Measurements from ENCODE around the gene SPPL2B. TPM values are rescaled to one million over a fixed set of nuclear protein-coding genes. Genes with fewer than 3 reads are reported as not detected.

The SPPL2B gene
- polyA plus RNA-seq, 1 of the 3 experiments (the other 2 are of a cell fraction) = 58.1 TPM

DNA sequence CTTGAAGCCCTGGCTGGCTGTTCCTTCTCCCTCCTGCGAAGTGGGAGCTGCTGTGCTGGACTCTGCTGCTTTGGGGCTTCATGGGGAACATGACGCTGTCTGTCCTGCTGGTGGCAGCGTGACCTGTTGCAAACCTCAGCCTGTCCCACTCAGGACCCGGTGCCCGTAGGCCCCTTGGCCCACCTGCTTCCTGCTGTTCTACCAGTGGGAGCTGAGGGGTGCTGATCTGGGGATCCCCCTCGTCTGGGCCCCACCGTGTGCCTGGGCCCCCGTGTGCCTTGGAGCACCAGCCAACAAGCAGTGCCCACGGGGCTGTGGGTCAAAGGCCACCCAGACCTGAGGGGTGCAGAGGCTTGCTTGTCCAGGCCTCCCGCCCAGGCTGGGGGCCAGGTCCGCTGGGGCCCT lies 5.3 kb downstream of the SPPL2B start:
- Histone ChIP-seq H3K79me2 (ENCODE audit: insufficient read depth) (peaks cover 71% of the 10 kb centered on the region), H3K9ac (no peak overlapping the region), H2AFZ (ENCODE audit: low read depth) (no peak overlapping the region), H3K4me1 (ENCODE audit: control insufficient read depth in 1 of 2, insufficient read depth in 2 of 2, low read depth in 1 of 2, low read length in 1 of 2) (peaks cover 6 to 10% of the 10 kb centered on the region in 2 experiments; a peak in 2 of 4 replicates), H3K4me3 (ENCODE audit: low read depth in 2 of 2, low read length in 1 of 2) (no peak overlapping the region), H3K9me2 (no peaks in the 10 kb centered on the region), H3F3A (replicated peaks; ENCODE audit: insufficient read depth) (peaks cover 18% of the 10 kb centered on the region), H3K36me3 (replicated peaks in 1 of 2; ENCODE audit: control insufficient read depth in 1 of 2, insufficient read depth in 2 of 2, low read length in 1 of 2) (no peaks in the 10 kb centered on the region), H3K27me3 (ENCODE audit: insufficient read depth) (no peaks in the 10 kb centered on the region), H3K4me2 (no peak overlapping the region), H3K27ac (ENCODE audit: low read depth in 2 of 2, low read length in 1 of 2) (no peak overlapping the region), H4K20me1 (ENCODE audit: insufficient read depth) (peaks cover 20% of the 10 kb centered on the region), H3K9me3 (no peaks in the 10 kb centered on the region)
- ChIA-PET CTCF (interaction anchor here (0.8 to 1.4 kb wide), 2 partner anchors 90 to 280 kb away, joined by 3 read pairs; no protein-coding TSS in a partner anchor), POLR2A (interaction anchor here (0.6 kb wide), 1 partner anchor 48 kb away, joined by 3 read pairs; no protein-coding TSS in a partner anchor)
- no peak for DNase-seq
- WGBS (ENCODE audit: low lambda C conversion rate) = 88% methylated on average over 5 of the region's 11 CpGs
- 0 out of 2 replicates have a peak, but pooled peaks have one; percentile 6 for TF ChIP-seq RAD21 (IDR thresholded peaks at IDR 0.05; ENCODE audit: low read length)
- TF ChIP-seq SMC3 (IDR thresholded peaks at IDR 0.05; ENCODE audit: low read depth, low read length) = peak; percentile 11; the same call in 1 of the 2 replicates
- TF ChIP-seq, protein P1, sequence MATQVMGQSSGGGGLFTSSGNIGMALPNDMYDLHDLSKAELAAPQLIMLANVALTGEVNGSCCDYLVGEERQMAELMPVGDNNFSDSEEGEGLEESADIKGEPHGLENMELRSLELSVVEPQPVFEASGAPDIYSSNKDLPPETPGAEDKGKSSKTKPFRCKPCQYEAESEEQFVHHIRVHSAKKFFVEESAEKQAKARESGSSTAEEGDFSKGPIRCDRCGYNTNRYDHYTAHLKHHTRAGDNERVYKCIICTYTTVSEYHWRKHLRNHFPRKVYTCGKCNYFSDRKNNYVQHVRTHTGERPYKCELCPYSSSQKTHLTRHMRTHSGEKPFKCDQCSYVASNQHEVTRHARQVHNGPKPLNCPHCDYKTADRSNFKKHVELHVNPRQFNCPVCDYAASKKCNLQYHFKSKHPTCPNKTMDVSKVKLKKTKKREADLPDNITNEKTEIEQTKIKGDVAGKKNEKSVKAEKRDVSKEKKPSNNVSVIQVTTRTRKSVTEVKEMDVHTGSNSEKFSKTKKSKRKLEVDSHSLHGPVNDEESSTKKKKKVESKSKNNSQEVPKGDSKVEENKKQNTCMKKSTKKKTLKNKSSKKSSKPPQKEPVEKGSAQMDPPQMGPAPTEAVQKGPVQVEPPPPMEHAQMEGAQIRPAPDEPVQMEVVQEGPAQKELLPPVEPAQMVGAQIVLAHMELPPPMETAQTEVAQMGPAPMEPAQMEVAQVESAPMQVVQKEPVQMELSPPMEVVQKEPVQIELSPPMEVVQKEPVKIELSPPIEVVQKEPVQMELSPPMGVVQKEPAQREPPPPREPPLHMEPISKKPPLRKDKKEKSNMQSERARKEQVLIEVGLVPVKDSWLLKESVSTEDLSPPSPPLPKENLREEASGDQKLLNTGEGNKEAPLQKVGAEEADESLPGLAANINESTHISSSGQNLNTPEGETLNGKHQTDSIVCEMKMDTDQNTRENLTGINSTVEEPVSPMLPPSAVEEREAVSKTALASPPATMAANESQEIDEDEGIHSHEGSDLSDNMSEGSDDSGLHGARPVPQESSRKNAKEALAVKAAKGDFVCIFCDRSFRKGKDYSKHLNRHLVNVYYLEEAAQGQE (IDR thresholded peaks at IDR 0.05; ENCODE audit: low read depth, low read length) = no peak

DNA sequence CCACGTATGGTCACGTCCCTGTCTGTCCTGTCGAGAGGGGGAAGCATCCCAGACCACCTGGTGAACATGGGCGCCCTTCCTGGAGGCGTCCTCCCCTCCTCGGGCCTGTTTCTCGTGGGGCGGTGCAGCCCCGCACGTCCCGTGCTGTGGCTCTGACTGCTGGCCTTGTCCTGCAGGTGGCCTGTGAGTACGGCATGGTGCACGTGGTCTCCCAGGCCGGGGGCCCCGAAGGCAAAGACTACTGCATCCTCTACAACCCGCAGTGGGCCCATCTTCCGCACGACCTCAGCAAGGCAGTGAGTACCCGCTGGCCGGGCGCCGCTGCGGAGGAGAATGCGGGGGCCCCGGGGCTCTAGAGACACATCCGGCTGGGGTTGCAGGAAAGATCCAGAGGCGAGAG lies 5.9 kb downstream of the SPPL2B start:
- Histone ChIP-seq H2AFZ (ENCODE audit: low read depth) (no peak overlapping the region), H3K9me2 (no peaks in the 10 kb centered on the region), H3K27ac (ENCODE audit: low read depth in 2 of 2, low read length in 1 of 2) (no peak overlapping the region), H3K9ac (no peak overlapping the region), H3F3A (replicated peaks; ENCODE audit: insufficient read depth) (peaks cover 18% of the 10 kb centered on the region), H3K79me2 (ENCODE audit: insufficient read depth) (peaks cover 64% of the 10 kb centered on the region), H3K36me3 (replicated peaks in 1 of 2; ENCODE audit: control insufficient read depth in 1 of 2, insufficient read depth in 2 of 2, low read length in 1 of 2) (no peaks in the 10 kb centered on the region), H3K27me3 (ENCODE audit: insufficient read depth) (no peaks in the 10 kb centered on the region), H3K4me2 (no peak overlapping the region), H3K4me3 (ENCODE audit: low read depth in 2 of 2, low read length in 1 of 2) (no peak overlapping the region), H4K20me1 (ENCODE audit: insufficient read depth) (peaks cover 20% of the 10 kb centered on the region), H3K4me1 (ENCODE audit: control insufficient read depth in 1 of 2, insufficient read depth in 2 of 2, low read depth in 1 of 2, low read length in 1 of 2) (peaks cover 5 to 6% of the 10 kb centered on the region in 2 experiments; a peak in 2 of 4 replicates), H3K9me3 (no peaks in the 10 kb centered on the region)
- WGBS (ENCODE audit: low lambda C conversion rate) = 100% methylated on average over 4 of the region's 27 CpGs
- TF ChIP-seq EZH2phosphoT487 (IDR thresholded peaks at IDR 0.05; ENCODE audit: borderline replicate concordance, low read depth) (no peak), RXRA (IDR thresholded peaks at IDR 0.05; ENCODE audit: borderline replicate concordance, low read depth) (no peak), MEF2A (IDR thresholded peaks at IDR 0.05; ENCODE audit: borderline replicate concordance, low read depth) (no peak), CHD2 (IDR thresholded peaks at IDR 0.05; ENCODE audit: low read length, partially characterized antibody) (no peak), MXI1 (IDR thresholded peaks at IDR 0.05; ENCODE audit: low read depth, low read length) (no peak)
- TF ChIP-seq, protein P2, sequence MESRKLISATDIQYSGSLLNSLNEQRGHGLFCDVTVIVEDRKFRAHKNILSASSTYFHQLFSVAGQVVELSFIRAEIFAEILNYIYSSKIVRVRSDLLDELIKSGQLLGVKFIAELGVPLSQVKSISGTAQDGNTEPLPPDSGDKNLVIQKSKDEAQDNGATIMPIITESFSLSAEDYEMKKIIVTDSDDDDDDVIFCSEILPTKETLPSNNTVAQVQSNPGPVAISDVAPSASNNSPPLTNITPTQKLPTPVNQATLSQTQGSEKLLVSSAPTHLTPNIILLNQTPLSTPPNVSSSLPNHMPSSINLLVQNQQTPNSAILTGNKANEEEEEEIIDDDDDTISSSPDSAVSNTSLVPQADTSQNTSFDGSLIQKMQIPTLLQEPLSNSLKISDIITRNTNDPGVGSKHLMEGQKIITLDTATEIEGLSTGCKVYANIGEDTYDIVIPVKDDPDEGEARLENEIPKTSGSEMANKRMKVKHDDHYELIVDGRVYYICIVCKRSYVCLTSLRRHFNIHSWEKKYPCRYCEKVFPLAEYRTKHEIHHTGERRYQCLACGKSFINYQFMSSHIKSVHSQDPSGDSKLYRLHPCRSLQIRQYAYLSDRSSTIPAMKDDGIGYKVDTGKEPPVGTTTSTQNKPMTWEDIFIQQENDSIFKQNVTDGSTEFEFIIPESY (IDR thresholded peaks at IDR 0.05; ENCODE audit: borderline replicate concordance, low read depth) = no peak
- TF ChIP-seq, protein P3, sequence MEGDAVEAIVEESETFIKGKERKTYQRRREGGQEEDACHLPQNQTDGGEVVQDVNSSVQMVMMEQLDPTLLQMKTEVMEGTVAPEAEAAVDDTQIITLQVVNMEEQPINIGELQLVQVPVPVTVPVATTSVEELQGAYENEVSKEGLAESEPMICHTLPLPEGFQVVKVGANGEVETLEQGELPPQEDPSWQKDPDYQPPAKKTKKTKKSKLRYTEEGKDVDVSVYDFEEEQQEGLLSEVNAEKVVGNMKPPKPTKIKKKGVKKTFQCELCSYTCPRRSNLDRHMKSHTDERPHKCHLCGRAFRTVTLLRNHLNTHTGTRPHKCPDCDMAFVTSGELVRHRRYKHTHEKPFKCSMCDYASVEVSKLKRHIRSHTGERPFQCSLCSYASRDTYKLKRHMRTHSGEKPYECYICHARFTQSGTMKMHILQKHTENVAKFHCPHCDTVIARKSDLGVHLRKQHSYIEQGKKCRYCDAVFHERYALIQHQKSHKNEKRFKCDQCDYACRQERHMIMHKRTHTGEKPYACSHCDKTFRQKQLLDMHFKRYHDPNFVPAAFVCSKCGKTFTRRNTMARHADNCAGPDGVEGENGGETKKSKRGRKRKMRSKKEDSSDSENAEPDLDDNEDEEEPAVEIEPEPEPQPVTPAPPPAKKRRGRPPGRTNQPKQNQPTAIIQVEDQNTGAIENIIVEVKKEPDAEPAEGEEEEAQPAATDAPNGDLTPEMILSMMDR (IDR thresholded peaks at IDR 0.05) = no peak
- TF ChIP-seq, protein P4, sequence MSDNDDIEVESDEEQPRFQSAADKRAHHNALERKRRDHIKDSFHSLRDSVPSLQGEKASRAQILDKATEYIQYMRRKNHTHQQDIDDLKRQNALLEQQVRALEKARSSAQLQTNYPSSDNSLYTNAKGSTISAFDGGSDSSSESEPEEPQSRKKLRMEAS (IDR thresholded peaks at IDR 0.05; ENCODE audit: low read depth) = no peak
- TF ChIP-seq, protein P5, sequence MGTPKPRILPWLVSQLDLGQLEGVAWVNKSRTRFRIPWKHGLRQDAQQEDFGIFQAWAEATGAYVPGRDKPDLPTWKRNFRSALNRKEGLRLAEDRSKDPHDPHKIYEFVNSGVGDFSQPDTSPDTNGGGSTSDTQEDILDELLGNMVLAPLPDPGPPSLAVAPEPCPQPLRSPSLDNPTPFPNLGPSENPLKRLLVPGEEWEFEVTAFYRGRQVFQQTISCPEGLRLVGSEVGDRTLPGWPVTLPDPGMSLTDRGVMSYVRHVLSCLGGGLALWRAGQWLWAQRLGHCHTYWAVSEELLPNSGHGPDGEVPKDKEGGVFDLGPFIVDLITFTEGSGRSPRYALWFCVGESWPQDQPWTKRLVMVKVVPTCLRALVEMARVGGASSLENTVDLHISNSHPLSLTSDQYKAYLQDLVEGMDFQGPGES (IDR thresholded peaks at IDR 0.05; ENCODE audit: low read depth, low read length) = no peak
- ChIA-PET CTCF (interaction anchor here (0.8 to 1.4 kb wide), 2 partner anchors 91 to 279 kb away, joined by 3 read pairs; no protein-coding TSS in a partner anchor), POLR2A (interaction anchor here (1.1 kb wide), 1 partner anchor 18 kb away, joined by 3 read pairs; no protein-coding TSS in a partner anchor)
- DNase-seq = no peak
